HS-5 (cell line): Measurements from ENCODE around the gene ASPM.

Experiments
- DNase-seq: peaks from one replicate; pipeline ENCODE4 v3.0.0-alpha.2; 2012; ENCODE audit warnings: low read depth

ASPM gene, protein sequence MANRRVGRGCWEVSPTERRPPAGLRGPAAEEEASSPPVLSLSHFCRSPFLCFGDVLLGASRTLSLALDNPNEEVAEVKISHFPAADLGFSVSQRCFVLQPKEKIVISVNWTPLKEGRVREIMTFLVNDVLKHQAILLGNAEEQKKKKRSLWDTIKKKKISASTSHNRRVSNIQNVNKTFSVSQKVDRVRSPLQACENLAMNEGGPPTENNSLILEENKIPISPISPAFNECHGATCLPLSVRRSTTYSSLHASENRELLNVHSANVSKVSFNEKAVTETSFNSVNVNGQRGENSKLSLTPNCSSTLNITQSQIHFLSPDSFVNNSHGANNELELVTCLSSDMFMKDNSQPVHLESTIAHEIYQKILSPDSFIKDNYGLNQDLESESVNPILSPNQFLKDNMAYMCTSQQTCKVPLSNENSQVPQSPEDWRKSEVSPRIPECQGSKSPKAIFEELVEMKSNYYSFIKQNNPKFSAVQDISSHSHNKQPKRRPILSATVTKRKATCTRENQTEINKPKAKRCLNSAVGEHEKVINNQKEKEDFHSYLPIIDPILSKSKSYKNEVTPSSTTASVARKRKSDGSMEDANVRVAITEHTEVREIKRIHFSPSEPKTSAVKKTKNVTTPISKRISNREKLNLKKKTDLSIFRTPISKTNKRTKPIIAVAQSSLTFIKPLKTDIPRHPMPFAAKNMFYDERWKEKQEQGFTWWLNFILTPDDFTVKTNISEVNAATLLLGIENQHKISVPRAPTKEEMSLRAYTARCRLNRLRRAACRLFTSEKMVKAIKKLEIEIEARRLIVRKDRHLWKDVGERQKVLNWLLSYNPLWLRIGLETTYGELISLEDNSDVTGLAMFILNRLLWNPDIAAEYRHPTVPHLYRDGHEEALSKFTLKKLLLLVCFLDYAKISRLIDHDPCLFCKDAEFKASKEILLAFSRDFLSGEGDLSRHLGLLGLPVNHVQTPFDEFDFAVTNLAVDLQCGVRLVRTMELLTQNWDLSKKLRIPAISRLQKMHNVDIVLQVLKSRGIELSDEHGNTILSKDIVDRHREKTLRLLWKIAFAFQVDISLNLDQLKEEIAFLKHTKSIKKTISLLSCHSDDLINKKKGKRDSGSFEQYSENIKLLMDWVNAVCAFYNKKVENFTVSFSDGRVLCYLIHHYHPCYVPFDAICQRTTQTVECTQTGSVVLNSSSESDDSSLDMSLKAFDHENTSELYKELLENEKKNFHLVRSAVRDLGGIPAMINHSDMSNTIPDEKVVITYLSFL (N-terminal part only)

GRCh38 chr1:197146101-197147095 is at the start of gene ASPM:
ASPM (minus strand) TSS chr1:197146669; CDS start chr1:197146437, 232 bp downstream.
- DNase-seq, result peak; percentile 79

- DNase-seq, result no peak
These were observed 48.6 kb upstream of the ASPM start for GRCh38 chr1:197195100-197195499.

- no peak for DNase-seq
These were observed 37.7 kb upstream of the ASPM start for GRCh38 chr1:197184190-197184589.

DNA sequence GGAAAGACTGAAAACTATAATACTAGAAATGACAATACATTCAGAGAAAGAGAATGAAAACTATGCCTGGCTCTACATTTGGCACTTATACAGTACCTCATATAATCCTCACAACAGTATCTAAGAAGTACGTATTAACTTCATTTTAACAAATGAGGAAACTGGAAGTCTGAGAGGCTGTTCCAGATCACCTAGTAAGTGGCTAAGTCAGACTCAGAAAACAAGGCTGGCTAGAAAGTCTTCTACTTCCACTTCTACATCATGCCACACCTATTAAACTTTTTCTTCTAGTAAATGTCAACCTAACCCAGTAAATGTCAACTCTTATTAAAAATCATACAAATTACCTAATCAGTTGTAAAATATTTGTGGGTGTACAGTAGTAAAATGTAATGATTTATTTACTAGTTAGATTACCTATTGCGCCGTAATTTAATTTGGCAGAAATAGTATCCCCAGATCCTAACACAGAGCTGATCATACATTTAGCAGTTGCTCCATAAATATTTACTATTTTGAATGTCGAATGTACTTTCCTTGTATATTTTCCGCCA is 36.8 kb upstream of the ASPM start:
- DNase-seq, result no peak

- no peak for DNase-seq
These were observed 36.2 kb upstream of the ASPM start for GRCh38 chr1:197182716-197183115.

GRCh38 chr1:197181982-197182381 is 35.5 kb upstream of the ASPM start:
- DNase-seq, result no peak

- DNase-seq, result peak; percentile 67
These were observed 33.9 kb upstream of the ASPM start for GRCh38 chr1:197180252-197180878.

GRCh38 chr1:197178998-197179397 is 32.5 kb upstream of the ASPM start:
- DNase-seq, result peak; percentile 42

- DNase-seq, result no peak
These were observed 28.3 kb upstream of the ASPM start for GRCh38 chr1:197174818-197175217.

GRCh38 chr1:197173571-197174507 is 27.4 kb upstream of the ASPM start:
- peak; percentile 63 for DNase-seq

DNA sequence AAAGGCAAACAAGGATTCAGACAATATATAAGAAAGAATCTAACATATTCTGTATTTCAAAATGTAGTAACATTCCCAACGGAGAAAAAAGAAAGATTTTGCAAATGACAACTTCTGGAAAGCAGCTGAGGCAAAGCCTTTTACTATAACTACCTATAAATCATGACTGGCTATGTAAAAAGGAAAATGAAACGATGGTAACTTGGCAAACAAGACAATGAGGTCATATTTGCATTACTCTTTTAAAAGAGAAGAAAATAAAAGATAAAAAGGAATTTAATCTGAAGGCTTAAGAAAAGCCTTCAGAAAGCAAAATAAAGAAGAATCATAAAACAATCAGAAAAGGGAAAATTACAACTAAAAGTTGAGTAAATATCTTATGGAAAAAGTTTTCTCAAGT is 25.1 kb upstream of the ASPM start:
- no peak for DNase-seq

- no peak for DNase-seq
These were observed 24.1 kb upstream of the ASPM start for GRCh38 chr1:197170538-197170937.

GRCh38 chr1:197159461-197159860 is 13.0 kb upstream of the ASPM start:
- DNase-seq, result no peak

- no peak for DNase-seq
These were observed 10.2 kb upstream of the ASPM start for GRCh38 chr1:197156692-197157091.

GRCh38 chr1:197152662-197153061 is 6.2 kb upstream of the ASPM start:
- no peak for DNase-seq

- no peak for DNase-seq
These were observed 4.7 kb upstream of the ASPM start for GRCh38 chr1:197151185-197151584.

DNA sequence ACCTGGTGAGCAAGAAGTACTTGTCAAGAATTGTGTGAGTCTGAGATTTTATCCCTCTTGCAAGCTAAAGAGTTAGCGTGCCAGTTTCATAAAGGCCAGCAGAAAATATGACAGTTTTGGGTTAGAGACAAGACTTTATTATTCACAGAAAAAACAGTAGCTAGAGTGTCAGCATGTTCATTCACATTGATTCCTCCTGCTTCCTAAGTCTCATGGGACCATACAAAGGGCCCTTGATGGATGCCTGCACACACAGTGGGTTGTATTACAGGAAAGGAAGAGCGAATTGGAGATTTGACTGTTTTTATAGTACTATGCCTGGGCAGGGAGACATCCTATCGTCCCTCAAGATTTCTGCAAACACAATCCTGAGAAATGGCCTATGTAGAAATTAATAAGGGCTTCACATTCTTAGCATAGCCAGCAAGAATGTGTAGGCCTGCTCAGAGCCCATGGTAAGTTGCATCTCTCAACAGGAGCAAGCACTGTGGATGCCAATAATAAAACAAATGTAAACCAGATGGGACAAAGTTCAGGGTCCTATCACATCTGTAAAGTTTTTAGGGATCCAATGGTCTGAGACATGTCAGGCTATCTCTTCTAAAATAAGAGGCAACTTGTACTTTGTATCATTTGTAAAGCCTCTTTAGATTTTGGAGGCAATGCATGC is 4.0 kb upstream of the ASPM start:
- DNase-seq, result no peak

DNA sequence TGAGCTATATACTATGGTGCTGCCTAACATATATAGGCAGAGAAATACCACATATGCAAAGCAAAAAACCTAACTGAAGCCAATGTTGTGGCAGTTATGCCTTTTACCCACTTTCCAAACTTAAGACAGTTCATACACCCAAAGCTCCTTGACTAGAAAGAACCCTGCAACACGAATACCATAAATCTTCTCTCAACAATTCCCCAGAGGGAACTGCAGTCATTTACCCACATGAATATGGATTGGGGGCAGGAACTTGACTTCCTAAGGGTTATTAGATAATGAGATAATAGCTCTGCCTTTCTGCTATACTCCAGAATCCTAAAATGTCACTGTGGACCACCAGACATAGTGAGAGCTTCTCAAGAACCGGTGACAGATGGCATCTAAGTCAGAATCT is 2.9 kb upstream of the ASPM start:
- no peak for DNase-seq
